ENCODE results near the gene PGAP3. TPM values are rescaled to one million over a fixed set of nuclear protein-coding genes. Genes with fewer than 3 reads are reported as not detected.
A peak's percentile ranks its signal among the peaks of the same experiment; 100 is the strongest.

The PGAP3 gene
- total RNA-seq, 3 donors from 2014 or later: 11.7 to 23.7 (median 21.6) TPM

GRCh38 chr17:39687101-39687545, 734 bp downstream of the PGAP3 start:
- TF ChIP-seq, protein P1, sequence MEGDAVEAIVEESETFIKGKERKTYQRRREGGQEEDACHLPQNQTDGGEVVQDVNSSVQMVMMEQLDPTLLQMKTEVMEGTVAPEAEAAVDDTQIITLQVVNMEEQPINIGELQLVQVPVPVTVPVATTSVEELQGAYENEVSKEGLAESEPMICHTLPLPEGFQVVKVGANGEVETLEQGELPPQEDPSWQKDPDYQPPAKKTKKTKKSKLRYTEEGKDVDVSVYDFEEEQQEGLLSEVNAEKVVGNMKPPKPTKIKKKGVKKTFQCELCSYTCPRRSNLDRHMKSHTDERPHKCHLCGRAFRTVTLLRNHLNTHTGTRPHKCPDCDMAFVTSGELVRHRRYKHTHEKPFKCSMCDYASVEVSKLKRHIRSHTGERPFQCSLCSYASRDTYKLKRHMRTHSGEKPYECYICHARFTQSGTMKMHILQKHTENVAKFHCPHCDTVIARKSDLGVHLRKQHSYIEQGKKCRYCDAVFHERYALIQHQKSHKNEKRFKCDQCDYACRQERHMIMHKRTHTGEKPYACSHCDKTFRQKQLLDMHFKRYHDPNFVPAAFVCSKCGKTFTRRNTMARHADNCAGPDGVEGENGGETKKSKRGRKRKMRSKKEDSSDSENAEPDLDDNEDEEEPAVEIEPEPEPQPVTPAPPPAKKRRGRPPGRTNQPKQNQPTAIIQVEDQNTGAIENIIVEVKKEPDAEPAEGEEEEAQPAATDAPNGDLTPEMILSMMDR (IDR thresholded peaks at IDR 0.05): no peak
- no peak for TF ChIP-seq POLR2A (IDR thresholded peaks at IDR 0.05)
- TF ChIP-seq POLR2AphosphoS5 (IDR thresholded peaks at IDR 0.05): no peak
- intact Hi-C loops (cut with DNase I; ENCODE audit: low total_unique reads): no loop called here

GRCh38 chr17:39684369-39685192, 3.3 kb downstream of the PGAP3 start:
- intact Hi-C loops (cut with DNase I; ENCODE audit: low total_unique reads): no loop called here
- DNase-seq (ENCODE audit: low spot score in 2 of 2): no peak
- H3K9me3 ChIP-seq: no peaks in the 10 kb centered on the region
- TF ChIP-seq POLR2AphosphoS5 (IDR thresholded peaks at IDR 0.05) (no peak), POLR2A (IDR thresholded peaks at IDR 0.05) (no peak)
- TF ChIP-seq, protein P1 (IDR thresholded peaks at IDR 0.05): no peak
- H3K27me3 ChIP-seq: no peaks in the 10 kb centered on the region
- no peak overlapping the region for H3K27ac ChIP-seq
- peaks cover 6 to 10% of the 10 kb centered on the region in 2 donors for H3K4me1 ChIP-seq
- H3K4me3 ChIP-seq: no peak overlapping the region
- no peaks in the 10 kb centered on the region for H3K36me3 ChIP-seq

More at GRCh38 chr17:39687101-39687545, 734 bp downstream of the PGAP3 start:
- H3K9me3 ChIP-seq: no peaks in the 10 kb centered on the region
- H3K4me1 ChIP-seq: peaks cover 6 to 10% of the 10 kb centered on the region in 2 donors
- H3K27ac ChIP-seq: peak overlapping the region; percentile 90 to 93
- H3K27me3 ChIP-seq: no peaks in the 10 kb centered on the region
- H3K36me3 ChIP-seq: no peaks in the 10 kb centered on the region
- H3K4me3 ChIP-seq: peak overlapping the region; percentile 60 to 76 (median 60)
- DNase-seq (ENCODE audit: low spot score in 2 of 2): no peak

DNA sequence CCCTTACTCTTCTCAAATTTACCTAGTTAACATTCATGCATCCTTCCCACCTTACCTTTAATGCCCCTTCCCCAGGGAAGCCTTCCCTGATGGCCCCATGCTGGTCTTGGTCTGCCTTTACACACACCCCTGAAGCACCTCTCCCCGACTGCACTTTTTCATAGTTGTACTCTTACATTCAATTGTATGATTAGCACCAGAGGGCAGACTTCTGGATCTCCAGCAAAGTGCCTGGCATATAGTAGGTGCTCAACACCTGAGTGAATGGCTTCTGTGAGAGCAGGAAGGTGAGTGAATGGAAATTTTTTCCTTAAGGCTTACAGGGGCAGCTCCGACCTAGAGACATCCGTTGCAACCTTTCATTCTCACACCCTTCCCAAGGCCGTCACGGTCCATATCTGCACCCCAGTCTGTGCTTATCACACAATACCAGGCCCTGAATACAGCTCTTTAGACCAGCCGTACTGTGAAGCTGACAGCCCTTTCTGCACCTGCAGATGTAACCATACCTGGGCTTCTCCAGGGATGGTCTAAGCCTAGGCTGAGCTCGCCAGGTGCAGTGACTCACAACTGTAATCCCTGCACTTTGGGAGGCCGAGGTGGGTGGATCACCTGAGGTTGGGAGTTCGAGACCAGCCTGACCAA, 4.4 kb downstream of the PGAP3 start:
- H3K27ac ChIP-seq: no peak overlapping the region
- H3K4me3 ChIP-seq: no peak overlapping the region
- H3K4me1 ChIP-seq: peaks cover 1 to 3% of the 10 kb centered on the region in 2 donors
- no peaks in the 10 kb centered on the region for H3K27me3 ChIP-seq
- H3K9me3 ChIP-seq: no peaks in the 10 kb centered on the region
- H3K36me3 ChIP-seq: no peaks in the 10 kb centered on the region
- no peak for TF ChIP-seq POLR2A (IDR thresholded peaks at IDR 0.05)
- TF ChIP-seq POLR2AphosphoS5 (IDR thresholded peaks at IDR 0.05): no peak
- TF ChIP-seq, protein P1 (IDR thresholded peaks at IDR 0.05): no peak
- DNase-seq (ENCODE audit: low spot score in 2 of 2): no peak
- intact Hi-C loops (cut with DNase I; ENCODE audit: low total_unique reads): no loop called here

GRCh38 chr17:39679521-39680192, 8.2 kb downstream of the PGAP3 start:
- Histone ChIP-seq H3K4me1 (peaks cover 10 to 14% of the 10 kb centered on the region in 2 donors), H3K4me3 (no peak overlapping the region), H3K27me3 (no peaks in the 10 kb centered on the region), H3K9me3 (no peaks in the 10 kb centered on the region), H3K27ac (no peak overlapping the region), H3K36me3 (no peaks in the 10 kb centered on the region)
- intact Hi-C loops (cut with DNase I; ENCODE audit: low total_unique reads): no loop called here
- no peak for TF ChIP-seq POLR2A (IDR thresholded peaks at IDR 0.05)
- TF ChIP-seq POLR2AphosphoS5 (IDR thresholded peaks at IDR 0.05): no peak
- TF ChIP-seq, protein P1 (IDR thresholded peaks at IDR 0.05): no peak
- DNase-seq (ENCODE audit: low spot score in 2 of 2): no peak

Measured in breast epithelium (tissue), 4 donors.